ENCODE measurements around the gene KLF13. TPM values are rescaled to one million over a fixed set of nuclear protein-coding genes. Genes with fewer than 3 reads are reported as not detected.
"Not testable (repeated sequence)": the region's sequence is repeated elsewhere in the genome, so short reads cannot be mapped to it uniquely, and the experiment has no call there.

The KLF13 gene
- total RNA-seq, 1 donor from 2014 or later, result 141 TPM

- Mint-ChIP-seq H3K4me3 (ENCODE audit: unreplicated experiment) (peak overlapping the region; percentile 74), H3K4me1 (ENCODE audit: low read depth, unreplicated experiment) (peaks cover 69% of the 10 kb centered on the region), H3K36me3 (ENCODE audit: unreplicated experiment) (peaks cover 6% of the 10 kb centered on the region), H3K27ac (ENCODE audit: unreplicated experiment) (peak overlapping the region; percentile 76), H3K27me3 (ENCODE audit: unreplicated experiment) (peaks cover 14% of the 10 kb centered on the region), H3K9me3 (ENCODE audit: unreplicated experiment) (peaks cover 28% of the 10 kb centered on the region)
- TF ChIP-seq, protein P1, sequence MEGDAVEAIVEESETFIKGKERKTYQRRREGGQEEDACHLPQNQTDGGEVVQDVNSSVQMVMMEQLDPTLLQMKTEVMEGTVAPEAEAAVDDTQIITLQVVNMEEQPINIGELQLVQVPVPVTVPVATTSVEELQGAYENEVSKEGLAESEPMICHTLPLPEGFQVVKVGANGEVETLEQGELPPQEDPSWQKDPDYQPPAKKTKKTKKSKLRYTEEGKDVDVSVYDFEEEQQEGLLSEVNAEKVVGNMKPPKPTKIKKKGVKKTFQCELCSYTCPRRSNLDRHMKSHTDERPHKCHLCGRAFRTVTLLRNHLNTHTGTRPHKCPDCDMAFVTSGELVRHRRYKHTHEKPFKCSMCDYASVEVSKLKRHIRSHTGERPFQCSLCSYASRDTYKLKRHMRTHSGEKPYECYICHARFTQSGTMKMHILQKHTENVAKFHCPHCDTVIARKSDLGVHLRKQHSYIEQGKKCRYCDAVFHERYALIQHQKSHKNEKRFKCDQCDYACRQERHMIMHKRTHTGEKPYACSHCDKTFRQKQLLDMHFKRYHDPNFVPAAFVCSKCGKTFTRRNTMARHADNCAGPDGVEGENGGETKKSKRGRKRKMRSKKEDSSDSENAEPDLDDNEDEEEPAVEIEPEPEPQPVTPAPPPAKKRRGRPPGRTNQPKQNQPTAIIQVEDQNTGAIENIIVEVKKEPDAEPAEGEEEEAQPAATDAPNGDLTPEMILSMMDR (IDR thresholded peaks at IDR 0.05; ENCODE audit: partially characterized antibody, unreplicated experiment), result no peak
- no peak for DNase-seq
Observed at GRCh38 chr15:31352911-31353811, 26.5 kb downstream of the KLF13 start.

GRCh38 chr15:31353931-31354330 is 27.3 kb downstream of the KLF13 start:
- TF ChIP-seq, protein P1 (IDR thresholded peaks at IDR 0.05; ENCODE audit: partially characterized antibody, unreplicated experiment), result no peak
- Mint-ChIP-seq H3K4me3 (ENCODE audit: unreplicated experiment) (no peak overlapping the region), H3K36me3 (ENCODE audit: unreplicated experiment) (peaks cover 6% of the 10 kb centered on the region), H3K4me1 (ENCODE audit: low read depth, unreplicated experiment) (peaks cover 75% of the 10 kb centered on the region), H3K27ac (ENCODE audit: unreplicated experiment) (no peak overlapping the region), H3K27me3 (ENCODE audit: unreplicated experiment) (peaks cover 20% of the 10 kb centered on the region), H3K9me3 (ENCODE audit: unreplicated experiment) (peaks cover 28% of the 10 kb centered on the region)
- DNase-seq, result no peak

- Mint-ChIP-seq H3K27me3 (ENCODE audit: unreplicated experiment) (peaks cover 20% of the 10 kb centered on the region), H3K4me1 (ENCODE audit: low read depth, unreplicated experiment) (peaks cover 77% of the 10 kb centered on the region), H3K9me3 (ENCODE audit: unreplicated experiment) (peaks cover 25% of the 10 kb centered on the region)
- not testable (repeated sequence) for H3K4me3 Mint-ChIP-seq (ENCODE audit: unreplicated experiment); H3K27ac Mint-ChIP-seq (ENCODE audit: unreplicated experiment); H3K36me3 Mint-ChIP-seq (ENCODE audit: unreplicated experiment); DNase-seq
Observed at GRCh38 chr15:31356097-31356496, 29.5 kb downstream of the KLF13 start.

DNA sequence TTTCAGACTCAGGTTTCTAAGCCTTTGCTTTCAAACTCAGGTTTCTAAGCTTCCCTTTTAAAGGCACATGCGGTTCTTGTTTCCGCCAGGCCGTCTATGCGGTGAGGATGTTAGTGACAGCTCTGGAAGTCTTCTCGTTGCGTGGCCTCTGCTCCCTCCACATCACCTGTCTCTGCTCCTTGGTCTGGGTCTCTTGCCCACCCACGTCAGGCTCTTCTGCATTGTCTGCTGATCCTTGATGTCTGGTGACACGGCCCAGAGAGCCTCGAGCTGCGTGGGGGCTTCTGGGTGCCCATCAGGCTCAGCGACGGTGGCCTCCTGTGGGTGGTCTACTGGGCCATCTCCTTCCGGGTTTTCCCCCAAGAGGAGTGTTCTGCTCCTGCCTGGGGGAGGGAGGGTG is 30.5 kb downstream of the KLF13 start:
- peaks cover 6% of the 10 kb centered on the region for H3K36me3 Mint-ChIP-seq (ENCODE audit: unreplicated experiment)
- H3K27me3 Mint-ChIP-seq (ENCODE audit: unreplicated experiment), result peaks cover 17% of the 10 kb centered on the region
- DNase-seq, result no peak
- no peak overlapping the region for H3K27ac Mint-ChIP-seq (ENCODE audit: unreplicated experiment)
- H3K4me3 Mint-ChIP-seq (ENCODE audit: unreplicated experiment), result peak overlapping the region; percentile 48
- TF ChIP-seq, protein P1 (IDR thresholded peaks at IDR 0.05; ENCODE audit: partially characterized antibody, unreplicated experiment), result no peak
- H3K9me3 Mint-ChIP-seq (ENCODE audit: unreplicated experiment), result peaks cover 26% of the 10 kb centered on the region
- H3K4me1 Mint-ChIP-seq (ENCODE audit: low read depth, unreplicated experiment), result peaks cover 76% of the 10 kb centered on the region

DNA sequence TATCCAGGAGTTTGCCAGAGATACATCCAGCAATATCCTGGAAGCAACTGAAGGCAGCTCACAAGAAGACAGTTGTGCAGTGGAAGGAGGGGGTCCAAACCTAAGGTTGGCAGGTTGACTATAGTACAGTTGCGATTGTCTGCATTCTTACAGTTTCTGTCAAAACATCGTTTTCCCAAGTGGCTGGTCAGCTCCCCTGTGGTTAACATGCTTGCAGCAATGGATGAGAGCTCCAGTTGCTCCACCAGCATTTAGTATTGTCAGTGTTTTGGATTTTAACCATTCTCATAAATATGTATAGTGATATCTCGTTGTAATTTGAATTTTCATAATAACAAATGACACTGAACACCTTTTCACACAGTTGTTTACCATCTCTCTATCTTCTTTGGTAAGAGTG is 31.5 kb downstream of the KLF13 start:
- Mint-ChIP-seq H3K4me3 (ENCODE audit: unreplicated experiment) (peak overlapping the region; percentile 71), H3K4me1 (ENCODE audit: low read depth, unreplicated experiment) (peaks cover 79% of the 10 kb centered on the region), H3K27me3 (ENCODE audit: unreplicated experiment) (peaks cover 21% of the 10 kb centered on the region), H3K36me3 (ENCODE audit: unreplicated experiment) (peaks cover 6% of the 10 kb centered on the region), H3K9me3 (ENCODE audit: unreplicated experiment) (peaks cover 29% of the 10 kb centered on the region), H3K27ac (ENCODE audit: unreplicated experiment) (peak overlapping the region; percentile 54)
- TF ChIP-seq, protein P1 (IDR thresholded peaks at IDR 0.05; ENCODE audit: partially characterized antibody, unreplicated experiment), result no peak
- no peak for DNase-seq
